Upper lobe of left lung (tissue), 6 donors: ENCODE measurements around the gene MPHOSPH9. TPM values are rescaled to one million over a fixed set of nuclear protein-coding genes. Genes with fewer than 3 reads are reported as not detected.

Experiments used
- ATAC-seq, 2 donors: fragments of 200-7000 bp; cut with Tn5 transposase; one replicate each; pipeline ENCODE4 v1.9.1; 2022; ENCODE audit warnings: mild to moderate bottlenecking in 2 of 2, moderate library complexity in 2 of 2; ENCODE audit not compliant: low FRiP score in 2 of 2
- DNase-seq, 2 donors: peaks; one replicate each; pipeline ENCODE4 v3.0.0-alpha.2; 2019 to 2020
- H3K27ac ChIP-seq, 4 donors: fragments of 200-600 bp; sonication (generic); one replicate each; pipeline ENCODE4 v1.5.1; 2016 to 2019
- H3K27me3 ChIP-seq, 4 donors: fragments of 200-600 bp; sonication (generic); one replicate each; pipeline ENCODE4 v1.5.1; 2017 to 2019
- H3K36me3 ChIP-seq, 4 donors: fragments of 200-600 bp; sonication (generic); one replicate each; pipeline ENCODE4 v1.5.1; 2016 to 2019
- H3K4me1 ChIP-seq, 4 donors: fragments of 200-600 bp; sonication (generic); one replicate each; pipeline ENCODE4 v1.5.1; 2018 to 2019
- H3K4me3 ChIP-seq, 4 donors: fragments of 200-600 bp; sonication (generic); one replicate each; pipeline ENCODE4 v1.5.1; 2017 to 2019; ENCODE audit warnings: mild to moderate bottlenecking in 2 of 4, moderate library complexity in 1 of 4
- H3K9me3 ChIP-seq, 4 donors: fragments of 200-600 bp; sonication (generic); one replicate each; pipeline ENCODE4 v1.5.1; 2018 to 2019
- CTCF ChIP-seq, 6 experiments: fragments of 450-650 bp in 4 of 6; fragments of 200-600 bp in 2 of 6; sonication (generic) in 2 of 6; IDR thresholded peaks; one replicate each; pipeline ENCODE4 v1.5.1; 2016 to 2019; ENCODE audit warnings: antibody characterized with exemption in 6 of 6
- EP300 ChIP-seq, 4 donors: sonication (generic); formaldehyde crosslinking; IDR thresholded peaks; one replicate each; pipeline ENCODE4 v1.5.1; 2017; ENCODE audit warnings: antibody characterized with exemption in 4 of 4, control low read depth in 2 of 4
- POLR2A ChIP-seq, 4 donors: fragments of 450-650 bp; IDR thresholded peaks; one replicate each; pipeline ENCODE4 v1.5.1; 2016 to 2017; ENCODE audit warnings: antibody characterized with exemption in 4 of 4, mild to moderate bottlenecking in 2 of 4
- POLR2AphosphoS5 ChIP-seq, 2 donors: sonication (generic); formaldehyde crosslinking; IDR thresholded peaks; one replicate each; pipeline ENCODE4 v1.5.1; 2017; ENCODE audit warnings: antibody characterized with exemption in 2 of 2
- WGBS, 2 donors: methylation state at CpG; one replicate each; pipeline ENCODE4 v1.1.5; 2017 to 2018; 5-methylcytosine and 5-hydroxymethylcytosine counted together
- total RNA-seq, 6 donors: library from RNA; depleted of rRNA in 4 of 6; stranded (reverse); fragments of >200 nt in 4 of 6; gene quantifications; one replicate each; pipeline versions ENCODE4 v1.1.0 to v1.2.1, GENCODE V29; 2016 to 2021
- donor health status: DM: no; HTN: no; CAD: no; lungs with moderate emphysema.
- donor health status: DM: no; HTN: yes; CAD: no; lungs with severe emphysema.

The MPHOSPH9 gene
- total RNA-seq: 10 to 100 TPM; 12.6 to 82.8 (median 17.6) TPM

- Histone ChIP-seq H3K27ac (peak within 1 kb of the TSS; percentile 86 to 97 (median 88)), H3K36me3 (no peaks in the 10 kb centered on the region), H3K4me3 (peak within 1 kb of the TSS; percentile 67 to 92 (median 82)), H3K27me3 (no peaks in the 10 kb centered on the region), H3K4me1 (peaks cover 24 to 64% (median 41%) of the 10 kb centered on the region in 4 donors), H3K9me3 (no peaks in the 10 kb centered on the region)
- 0 to 1% methylated on average over 25 to 65 of the region's 66 CpGs for WGBS, 2 donors
- TF ChIP-seq EP300 (IDR thresholded peaks at IDR 0.05): no peak
- TF ChIP-seq POLR2AphosphoS5 (IDR thresholded peaks at IDR 0.05): peak; percentile 93 to 99
- peak in 3 of 6 experiments; percentile 6 to 19 (median 18) for TF ChIP-seq CTCF (IDR thresholded peaks at IDR 0.05)
- TF ChIP-seq POLR2A (IDR thresholded peaks at IDR 0.05): peak; percentile 79 to 99 (median 98)
- peak; percentile 99 to 100 for ATAC-seq
- DNase-seq: peak; percentile 99
These were observed at the start of gene MPHOSPH9, which contains the start of gene MTRFR for GRCh38 chr12:123232807-123233504. Gene MPHOSPH9 (minus strand): TSS chr12:123233141. CDS start chr12:123230364, 2,777 bp downstream. Gene MTRFR (plus strand): TSS chr12:123233436. CDS start chr12:123253675, 20,239 bp downstream.

GRCh38 chr12:123282111-123282510 lies 49.2 kb upstream of the MPHOSPH9 start:
- Histone ChIP-seq H3K27me3 (no peaks in the 10 kb centered on the region), H3K27ac (no peak overlapping the region), H3K4me1 (peaks cover 0 to 4% (median 0%) of the 10 kb centered on the region in 4 donors), H3K4me3 (no peak overlapping the region), H3K9me3 (no peaks in the 10 kb centered on the region), H3K36me3 (no peaks in the 10 kb centered on the region)
- WGBS, 2 donors: 88 to 90% methylated on average over 10 of the region's 10 CpGs
- ATAC-seq (no peak), DNase-seq (no peak)
- TF ChIP-seq POLR2AphosphoS5 (IDR thresholded peaks at IDR 0.05) (no peak), POLR2A (IDR thresholded peaks at IDR 0.05) (no peak), EP300 (IDR thresholded peaks at IDR 0.05) (no peak), CTCF (IDR thresholded peaks at IDR 0.05) (no peak)

- ATAC-seq: no peak
- Histone ChIP-seq H3K27ac (no peak overlapping the region), H3K4me3 (no peak overlapping the region), H3K9me3 (no peaks in the 10 kb centered on the region), H3K27me3 (no peaks in the 10 kb centered on the region), H3K4me1 (peaks cover 0 to 4% (median 0%) of the 10 kb centered on the region in 4 donors), H3K36me3 (no peaks in the 10 kb centered on the region)
- no peak for TF ChIP-seq POLR2A (IDR thresholded peaks at IDR 0.05)
- TF ChIP-seq POLR2AphosphoS5 (IDR thresholded peaks at IDR 0.05): no peak
- TF ChIP-seq EP300 (IDR thresholded peaks at IDR 0.05): no peak
- TF ChIP-seq CTCF (IDR thresholded peaks at IDR 0.05): no peak
- no peak for DNase-seq
- 63 to 75% methylated on average over 2 of the region's 2 CpGs for WGBS, 2 donors
These were observed 48.0 kb upstream of the MPHOSPH9 start for GRCh38 chr12:123280971-123281370.

- no peaks in the 10 kb centered on the region for H3K9me3 ChIP-seq
- H3K27ac ChIP-seq: peak overlapping the region; percentile 49 to 61 (median 56)
- H3K4me3 ChIP-seq: no peak overlapping the region
- 41 to 53% methylated on average over 2 of the region's 2 CpGs for WGBS, 2 donors
- peaks cover 0 to 4% (median 0%) of the 10 kb centered on the region in 4 donors for H3K4me1 ChIP-seq
- DNase-seq: no peak
- peak in 1 of 2 donors; percentile 70 for TF ChIP-seq POLR2AphosphoS5 (IDR thresholded peaks at IDR 0.05)
- TF ChIP-seq CTCF (IDR thresholded peaks at IDR 0.05): no peak
- no peak for TF ChIP-seq POLR2A (IDR thresholded peaks at IDR 0.05)
- TF ChIP-seq EP300 (IDR thresholded peaks at IDR 0.05): no peak
- ATAC-seq: peak in 1 of 2 donors; percentile 67
- H3K36me3 ChIP-seq: no peaks in the 10 kb centered on the region
- H3K27me3 ChIP-seq: no peaks in the 10 kb centered on the region
These were observed 45.2 kb upstream of the MPHOSPH9 start for GRCh38 chr12:123278101-123278627.
